ENCODE data around the gene CBARP.

DNA sequence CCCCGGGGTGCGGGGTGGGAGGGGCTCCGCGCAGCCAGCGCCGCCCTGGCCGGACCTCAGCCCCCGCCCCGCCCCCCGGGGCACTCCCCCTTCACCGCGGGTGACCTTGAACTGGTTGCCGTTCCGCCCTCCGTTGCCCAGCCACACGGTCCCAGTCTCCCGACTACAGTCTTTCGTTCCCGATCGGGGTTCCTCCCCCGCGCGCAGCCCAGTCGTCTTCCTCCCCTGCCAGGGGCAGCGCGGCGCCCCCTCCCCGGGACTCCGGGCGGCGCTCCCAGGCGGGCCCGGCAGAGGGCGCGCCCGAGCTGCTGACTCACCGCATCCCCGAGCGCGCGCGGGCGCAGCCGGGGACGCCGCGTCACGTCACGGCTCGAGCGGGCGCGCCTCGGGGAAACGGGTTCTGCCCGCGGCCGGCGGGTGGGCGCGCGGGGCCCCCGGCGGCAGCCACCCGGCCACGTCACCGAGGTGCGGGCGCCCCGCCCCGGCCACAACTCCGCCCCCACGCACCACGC, 11.0 kb upstream of the CBARP start:
- TF ChIP-seq ZNF274 (IDR thresholded peaks at IDR 0.05; ENCODE audit: low read depth, low read length) (no peak), YY1 (IDR thresholded peaks at IDR 0.05; ENCODE audit: insufficient read depth, insufficient read length) (no peak)

Data from NT2/D1 (cell line).